ENCODE data around the gene GSTK1.
"Not testable (repeated sequence)": the region's sequence is repeated elsewhere in the genome, so short reads cannot be mapped to it uniquely, and the experiment has no call there.

GSTK1 gene

GRCh38 chr7:143239813-143240212 lies 23.4 kb upstream of the GSTK1 start:
- no peak for DNase-seq

GRCh38 chr7:143240291-143241168 lies 22.7 kb upstream of the GSTK1 start:
- peak; percentile 83 for DNase-seq

GRCh38 chr7:143242306-143242705 lies 20.9 kb upstream of the GSTK1 start:
- no peak for DNase-seq

GRCh38 chr7:143243111-143243510 lies 20.1 kb upstream of the GSTK1 start:
- no peak for DNase-seq

GRCh38 chr7:143243614-143244013 lies 19.6 kb upstream of the GSTK1 start:
- DNase-seq, result no peak

GRCh38 chr7:143244321-143244720 lies 18.9 kb upstream of the GSTK1 start:
- DNase-seq, result no peak

GRCh38 chr7:143245123-143245522 lies 18.1 kb upstream of the GSTK1 start:
- no peak for DNase-seq

- DNase-seq, result no peak
These were observed 15.9 kb upstream of the GSTK1 start for GRCh38 chr7:143247372-143247771.

GRCh38 chr7:143248761-143249354 lies 14.4 kb upstream of the GSTK1 start:
- no peak for DNase-seq

- DNase-seq, result no peak
These were observed 13.0 kb upstream of the GSTK1 start for GRCh38 chr7:143250199-143250598.

GRCh38 chr7:143250822-143251221 lies 12.4 kb upstream of the GSTK1 start:
- no peak for DNase-seq

- no peak for DNase-seq
These were observed 11.2 kb upstream of the GSTK1 start for GRCh38 chr7:143252006-143252405.

GRCh38 chr7:143255564-143255963 lies 7.7 kb upstream of the GSTK1 start:
- no peak for DNase-seq

- no peak for DNase-seq
These were observed 6.9 kb upstream of the GSTK1 start for GRCh38 chr7:143256325-143256724.

- DNase-seq, result no peak
These were observed 6.3 kb upstream of the GSTK1 start for GRCh38 chr7:143256932-143257331.

GRCh38 chr7:143257501-143257900 lies 5.7 kb upstream of the GSTK1 start:
- no peak for DNase-seq

- DNase-seq, result no peak
These were observed 4.4 kb upstream of the GSTK1 start for GRCh38 chr7:143258831-143259230.

GRCh38 chr7:143259765-143260164 lies 3.5 kb upstream of the GSTK1 start:
- DNase-seq, result no peak

- no peak for DNase-seq
These were observed 1.3 kb upstream of the GSTK1 start for GRCh38 chr7:143261901-143262300.

GRCh38 chr7:143264196-143264568 lies 941 bp downstream of the GSTK1 start:
- not testable (repeated sequence) for DNase-seq

GRCh38 chr7:143265017-143265693 lies 1.9 kb downstream of the GSTK1 start:
- no peak for DNase-seq

GRCh38 chr7:143269251-143269650 lies 6.0 kb downstream of the GSTK1 start:
- DNase-seq, result no peak

- no peak for DNase-seq
These were observed 8.0 kb downstream of the GSTK1 start for GRCh38 chr7:143271240-143271639.

- no peak for DNase-seq
These were observed 9.6 kb downstream of the GSTK1 start for GRCh38 chr7:143272871-143273270.
